ENCODE measurements around the gene TOE1. TPM values are rescaled to one million over a fixed set of nuclear protein-coding genes. Genes with fewer than 3 reads are reported as not detected.

The TOE1 gene
- total RNA-seq, 1 experiment from 2014 or later, result 31.2 TPM

GRCh38 chr1:45319761-45320160, 20.2 kb upstream of the TOE1 start:
- Histone ChIP-seq H4K8ac (replicated peaks; ENCODE audit: insufficient read length, low read depth, low read length) (no peak overlapping the region), H4K91ac (ENCODE audit: insufficient read length, low read depth, low read length) (no peak overlapping the region), H2BK5ac (ENCODE audit: insufficient read length, low read length) (no peak overlapping the region), H3K79me1 (ENCODE audit: insufficient read depth, low read depth, low read length, poor library complexity, severe bottlenecking) (no peaks in the 10 kb centered on the region), H3K23ac (ENCODE audit: insufficient read length, low read depth, low read length) (no peak overlapping the region), H3K4ac (ENCODE audit: low read depth, low read length) (no peak overlapping the region), H3K4me1 (ENCODE audit: insufficient read depth, low read length) (no peaks in the 10 kb centered on the region; the same call in 1 of the 2 replicates), H2BK12ac (ENCODE audit: insufficient read length, low read depth, low read length) (no peak overlapping the region), H3K27me3 (ENCODE audit: insufficient read depth, low read length) (no peaks in the 10 kb centered on the region), H2BK120ac (ENCODE audit: low read depth, low read length, poor library complexity, severe bottlenecking) (no peak overlapping the region), H2AK5ac (ENCODE audit: insufficient read length, low read length) (no peak overlapping the region), H4K20me1 (ENCODE audit: control insufficient read depth, insufficient read depth, insufficient read length) (no peaks in the 10 kb centered on the region), H3K9me3 (ENCODE audit: control insufficient read depth, low read depth, low read length) (no peaks in the 10 kb centered on the region), H3K23me2 (ENCODE audit: insufficient read length, low read depth, low read length, poor library complexity, severe bottlenecking) (no peaks in the 10 kb centered on the region), H4K5ac (ENCODE audit: insufficient read length, low read depth, low read length) (no peak overlapping the region), H3K79me2 (ENCODE audit: insufficient read depth, low read length) (no peaks in the 10 kb centered on the region), H2BK15ac (ENCODE audit: low read depth, low read length) (no peak overlapping the region), H3K14ac (ENCODE audit: insufficient read depth, low read length) (no peak overlapping the region), H3K4me2 (ENCODE audit: insufficient read depth, insufficient read length, low read length) (no peak overlapping the region), H3K27ac (ENCODE audit: insufficient read length, low read depth, low read length) (no peak overlapping the region), H3K9ac (ENCODE audit: extremely low read depth, insufficient read length, low read length) (no peak overlapping the region), H2BK20ac (ENCODE audit: low read depth, low read length, poor library complexity, severe bottlenecking) (no peak overlapping the region), H2AFZ (ENCODE audit: low read length) (no peak overlapping the region), H3K18ac (ENCODE audit: insufficient read length, low read depth, low read length) (no peak overlapping the region), H3K56ac (ENCODE audit: insufficient read length, low read depth, low read length) (no peak overlapping the region), H3T11ph (ENCODE audit: low read length) (no peak overlapping the region)
- Mint-ChIP-seq H3K27me3 (ENCODE audit: low read depth) (no peaks in the 10 kb centered on the region), H3K27ac (no peak overlapping the region), H3K4me3 (no peak overlapping the region), H3K36me3 (ENCODE audit: insufficient read depth in 1 of 3, low read depth in 3 of 3) (peaks cover 0 to 10% (median 6%) of the 10 kb centered on the region in 3 experiments; a peak in 5 of 7 replicates), H3K9me3 (peaks cover 6 to 11% of the 10 kb centered on the region in 2 experiments), H3K4me1 (peaks cover 21% of the 10 kb centered on the region in 2 experiments)
- no CpG with 5 or more reads among the region's 4 CpGs for WGBS (ENCODE audit: extremely low coverage, insufficient read length, low lambda C conversion rate)
- no peak for DNase-seq
- no peak for TF ChIP-seq CTCF (conservative IDR thresholded peaks at IDR 0.05)
